G401 (cell line): ENCODE data around the gene HSFX4. TPM values are rescaled to one million over a fixed set of nuclear protein-coding genes. Genes with fewer than 3 reads are reported as not detected.

Experiments
- total RNA-seq: library from RNA; depleted of rRNA; stranded (reverse); fragments of >200 nt; shearing (Covaris generic); gene quantifications from 2 replicates; pipeline ENCODE4 v1.2.3, GENCODE V29; 2014; rRNA removed

The HSFX4 gene
- total RNA-seq, 1 experiment from 2014 or later: not detected

Other genes starting within 250 kb of the HSFX4 start
- not detected in 2 replicates for gene MAGEA11, start 217.5 kb upstream of the HSFX4 start, total RNA-seq
- gene HSFX1, start 155.5 kb upstream of the HSFX4 start, total RNA-seq: 0.71 TPM in 1 of 2 replicates, not detected in the other
- not detected in 2 replicates for gene MAGEA9, start 147.6 kb upstream of the HSFX4 start, total RNA-seq
- not detected in 2 replicates for gene MAGEA8, start 48.4 kb upstream of the HSFX4 start, total RNA-seq
- gene EOLA2, start 8.9 kb downstream of the HSFX4 start, total RNA-seq: 47.7 and 52.6 TPM in 2 replicates